NCI-H146 treated with DMSO at 0.1 percent for 48 hours (cell line): ENCODE measurements around the gene MICALL1.

Source experiments
- DNase-seq: peaks from one replicate; lab custom pipeline; 2025; ENCODE audit not compliant: unreplicated experiment; lab: John Stamatoyannopoulos, UW

The MICALL1 gene, protein sequence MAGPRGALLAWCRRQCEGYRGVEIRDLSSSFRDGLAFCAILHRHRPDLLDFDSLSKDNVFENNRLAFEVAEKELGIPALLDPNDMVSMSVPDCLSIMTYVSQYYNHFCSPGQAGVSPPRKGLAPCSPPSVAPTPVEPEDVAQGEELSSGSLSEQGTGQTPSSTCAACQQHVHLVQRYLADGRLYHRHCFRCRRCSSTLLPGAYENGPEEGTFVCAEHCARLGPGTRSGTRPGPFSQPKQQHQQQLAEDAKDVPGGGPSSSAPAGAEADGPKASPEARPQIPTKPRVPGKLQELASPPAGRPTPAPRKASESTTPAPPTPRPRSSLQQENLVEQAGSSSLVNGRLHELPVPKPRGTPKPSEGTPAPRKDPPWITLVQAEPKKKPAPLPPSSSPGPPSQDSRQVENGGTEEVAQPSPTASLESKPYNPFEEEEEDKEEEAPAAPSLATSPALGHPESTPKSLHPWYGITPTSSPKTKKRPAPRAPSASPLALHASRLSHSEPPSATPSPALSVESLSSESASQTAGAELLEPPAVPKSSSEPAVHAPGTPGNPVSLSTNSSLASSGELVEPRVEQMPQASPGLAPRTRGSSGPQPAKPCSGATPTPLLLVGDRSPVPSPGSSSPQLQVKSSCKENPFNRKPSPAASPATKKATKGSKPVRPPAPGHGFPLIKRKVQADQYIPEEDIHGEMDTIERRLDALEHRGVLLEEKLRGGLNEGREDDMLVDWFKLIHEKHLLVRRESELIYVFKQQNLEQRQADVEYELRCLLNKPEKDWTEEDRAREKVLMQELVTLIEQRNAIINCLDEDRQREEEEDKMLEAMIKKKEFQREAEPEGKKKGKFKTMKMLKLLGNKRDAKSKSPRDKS

DNA sequence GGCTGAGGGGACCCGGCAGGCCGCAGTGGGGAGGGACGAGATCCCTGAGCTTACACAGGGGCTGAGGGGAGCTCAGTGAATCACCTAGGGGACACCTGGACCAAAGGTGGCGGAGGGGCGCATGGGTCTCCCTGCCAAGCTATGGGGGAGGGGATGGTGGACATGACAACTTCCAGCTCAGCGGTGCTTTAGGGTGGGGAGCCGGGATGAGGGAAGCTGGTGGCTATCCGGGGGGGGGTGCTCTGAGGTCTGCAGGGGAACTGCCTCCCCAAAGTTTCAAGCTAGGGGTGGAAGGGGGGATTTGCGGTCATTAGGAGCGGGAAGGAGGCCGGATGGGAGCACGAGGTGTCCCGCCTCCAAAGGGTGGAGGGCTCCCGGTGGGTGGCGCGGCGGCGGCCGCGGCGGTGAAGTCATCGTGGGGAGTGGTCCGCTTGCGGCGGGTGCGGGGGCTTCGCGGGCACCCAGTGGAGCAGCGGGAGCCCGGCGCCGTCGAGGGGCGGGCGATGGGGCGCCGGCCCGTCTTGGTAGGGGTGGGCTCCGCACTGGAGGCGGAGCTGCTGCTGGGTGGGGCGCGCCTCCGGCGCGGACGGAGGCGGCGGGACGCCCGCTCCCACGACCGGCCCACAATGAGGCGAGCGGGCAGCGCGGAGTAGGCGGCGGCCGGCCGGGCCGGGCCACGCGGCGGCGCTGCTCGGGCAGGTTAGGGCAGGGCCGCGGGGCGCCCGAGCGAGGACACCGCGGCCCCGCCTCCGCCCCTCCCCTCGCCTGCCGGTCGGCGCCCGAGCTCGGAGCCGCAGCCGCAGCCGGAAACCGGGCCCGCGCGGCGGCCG is at the start of gene MICALL1:
TSS of gene MICALL1 (plus strand) at position 764 of the 830 bp plus-strand sequence. CDS start 126 bp downstream, outside the sequence.
- DNase-seq, result peak; percentile 1

DNA sequence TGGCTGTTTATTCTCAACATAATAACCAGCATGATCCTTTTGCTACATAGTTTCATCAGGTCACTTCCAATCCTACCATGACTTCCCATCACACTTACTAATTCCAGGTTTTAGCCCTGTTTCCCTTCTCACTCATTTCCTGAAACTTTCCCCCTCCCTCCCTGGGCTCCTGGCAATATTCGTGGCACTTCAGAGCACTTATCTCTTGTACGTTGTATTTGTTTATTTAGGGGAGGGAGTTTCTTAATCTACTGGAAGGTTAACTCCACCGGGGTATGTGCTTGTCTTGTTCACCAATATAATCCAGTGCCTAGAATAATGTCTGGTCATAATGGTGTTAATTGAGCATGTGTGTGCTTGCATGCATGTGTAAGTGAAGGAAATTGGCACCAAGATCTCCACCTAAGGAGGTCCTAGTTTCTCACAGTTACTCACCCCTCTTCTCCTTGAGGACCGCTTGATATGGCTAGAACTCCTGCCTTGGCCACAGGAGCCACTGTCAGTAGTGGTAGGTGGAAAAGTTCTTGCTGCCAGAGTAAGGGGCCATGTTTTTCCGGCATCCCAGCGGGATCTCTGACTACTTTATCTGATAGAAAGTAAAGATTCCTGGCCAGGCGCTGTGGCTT is 45.2 kb upstream of the MICALL1 start:
- no peak for DNase-seq

DNA sequence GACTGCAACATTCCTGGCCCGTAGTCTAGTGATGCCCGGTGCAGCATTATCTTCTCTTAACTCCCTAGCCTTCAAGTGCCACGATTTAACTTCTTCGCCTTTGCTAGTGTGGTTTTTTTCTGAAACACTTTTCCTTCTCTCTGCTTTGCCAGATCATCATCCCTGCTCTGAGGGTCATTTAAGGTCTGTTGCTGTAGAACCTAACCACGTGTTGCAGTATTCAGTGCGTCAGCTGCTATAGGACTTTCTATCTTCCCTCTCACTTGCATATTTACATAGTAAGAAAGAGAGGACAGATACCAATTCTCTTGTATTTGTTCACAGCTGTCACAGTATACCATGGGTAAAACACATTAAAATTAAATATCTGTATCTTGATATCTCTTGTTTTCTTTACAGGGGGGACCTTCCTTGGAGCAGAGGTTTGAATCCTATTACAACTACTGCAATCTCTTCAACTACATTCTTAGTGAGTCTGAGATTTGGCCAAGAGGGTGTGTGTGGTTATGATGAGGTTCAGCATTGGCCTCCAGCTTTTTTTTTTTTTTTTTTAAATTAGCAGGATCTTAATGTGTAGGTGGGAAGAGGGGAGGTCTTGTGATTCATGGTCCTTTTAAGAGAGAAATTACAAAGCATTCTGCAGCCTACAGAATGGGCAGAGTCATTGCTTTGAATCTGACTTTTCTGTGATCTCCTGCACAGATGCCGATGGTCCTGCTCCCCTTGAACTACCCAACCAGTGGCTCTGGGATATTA is 43.3 kb upstream of the MICALL1 start:
- DNase-seq, result no peak

DNA sequence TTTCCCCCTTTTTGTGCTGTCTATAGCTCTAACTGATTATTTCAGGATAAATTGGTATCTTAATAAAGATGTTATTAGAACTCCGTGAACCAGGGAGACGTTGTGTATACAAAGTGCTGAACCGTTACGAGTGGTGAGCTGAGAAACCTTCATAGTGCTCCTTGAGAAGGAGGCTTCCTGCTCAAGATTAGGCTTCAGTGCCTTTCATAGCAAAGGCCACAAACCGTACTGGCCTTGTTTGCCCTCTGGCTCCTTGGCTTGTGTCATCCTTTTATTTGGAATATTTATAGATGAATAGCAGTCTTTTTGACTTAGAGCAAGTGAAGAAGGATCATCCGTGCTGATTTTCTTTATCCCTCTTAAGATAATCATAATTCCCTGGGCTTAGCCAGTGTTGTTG is 40.6 kb upstream of the MICALL1 start:
- DNase-seq, result no peak

DNA sequence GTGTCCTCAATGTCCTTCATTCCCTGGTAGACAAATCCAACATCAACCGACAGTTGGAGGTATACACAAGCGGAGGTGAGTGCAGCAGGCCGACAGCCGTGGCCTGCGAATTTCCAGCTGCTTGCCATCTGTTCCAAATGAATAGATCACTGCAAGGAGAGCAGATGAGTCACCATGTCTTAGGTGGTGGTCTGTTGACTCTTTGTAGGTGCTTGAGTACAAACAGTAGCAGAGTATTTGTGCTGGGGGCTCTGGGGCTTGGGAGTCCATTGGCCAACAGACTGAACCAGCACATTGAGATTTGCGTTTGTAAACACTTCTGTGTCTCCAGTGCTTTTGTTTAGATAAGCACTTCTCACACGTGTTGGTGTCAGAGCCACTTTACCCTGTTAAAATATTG is 35.8 kb upstream of the MICALL1 start:
- DNase-seq, result no peak

DNA sequence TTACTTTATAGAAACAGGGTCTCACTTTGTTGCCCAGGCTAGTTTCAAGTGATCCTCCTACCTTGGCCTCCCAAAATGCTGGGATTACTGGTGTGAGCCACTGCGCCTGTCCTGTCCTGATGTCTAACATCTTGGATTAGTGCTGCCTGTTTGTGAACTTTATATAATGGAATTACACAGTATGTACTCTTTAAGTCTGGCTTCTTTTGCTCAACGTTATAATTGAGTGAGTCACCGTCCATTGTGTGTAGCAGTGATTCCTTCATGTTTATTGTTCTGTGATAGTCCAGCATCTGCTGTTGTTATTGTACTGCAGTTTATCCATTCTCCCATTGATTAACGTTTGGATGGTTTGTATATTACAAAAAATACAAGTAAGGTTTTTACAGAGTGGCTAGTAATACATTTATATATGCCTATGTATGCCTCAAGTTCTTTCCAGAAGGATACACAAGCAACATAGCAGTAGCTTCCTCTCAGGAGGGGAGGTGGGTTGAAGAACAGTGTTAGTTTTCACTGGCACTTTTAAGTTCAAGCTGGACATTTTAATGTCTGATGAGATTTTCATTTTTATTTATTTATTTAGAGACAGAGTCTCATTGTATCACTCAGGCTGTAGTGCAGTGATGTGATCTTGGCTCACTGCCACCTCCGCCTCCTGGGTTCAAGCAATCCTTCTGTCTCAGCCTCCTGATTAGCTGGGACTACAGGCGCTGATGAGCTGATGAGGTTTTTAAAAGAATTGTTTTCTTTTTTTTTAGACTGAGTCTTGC is 25.2 kb upstream of the MICALL1 start:
- DNase-seq, result no peak

DNA sequence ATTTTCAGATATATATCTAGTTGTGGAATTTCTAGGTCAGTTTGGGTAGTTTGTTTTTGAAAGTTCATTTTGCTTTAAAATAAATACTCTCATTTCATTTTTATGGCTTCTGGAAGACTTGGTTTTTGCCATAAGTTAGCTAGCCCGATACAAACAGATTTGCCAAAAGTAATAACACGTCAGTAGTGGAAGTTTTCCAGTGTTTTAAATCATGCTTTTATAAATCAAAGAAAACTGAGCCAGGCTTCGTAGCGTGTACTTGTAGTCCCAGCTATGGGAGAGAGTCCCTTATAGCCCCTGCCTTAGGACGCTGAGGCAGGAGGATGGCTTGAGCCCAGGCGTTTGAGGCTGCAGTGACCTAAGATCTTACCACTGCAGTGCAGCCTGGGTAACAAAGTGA is 21.7 kb upstream of the MICALL1 start:
- DNase-seq, result no peak

DNA sequence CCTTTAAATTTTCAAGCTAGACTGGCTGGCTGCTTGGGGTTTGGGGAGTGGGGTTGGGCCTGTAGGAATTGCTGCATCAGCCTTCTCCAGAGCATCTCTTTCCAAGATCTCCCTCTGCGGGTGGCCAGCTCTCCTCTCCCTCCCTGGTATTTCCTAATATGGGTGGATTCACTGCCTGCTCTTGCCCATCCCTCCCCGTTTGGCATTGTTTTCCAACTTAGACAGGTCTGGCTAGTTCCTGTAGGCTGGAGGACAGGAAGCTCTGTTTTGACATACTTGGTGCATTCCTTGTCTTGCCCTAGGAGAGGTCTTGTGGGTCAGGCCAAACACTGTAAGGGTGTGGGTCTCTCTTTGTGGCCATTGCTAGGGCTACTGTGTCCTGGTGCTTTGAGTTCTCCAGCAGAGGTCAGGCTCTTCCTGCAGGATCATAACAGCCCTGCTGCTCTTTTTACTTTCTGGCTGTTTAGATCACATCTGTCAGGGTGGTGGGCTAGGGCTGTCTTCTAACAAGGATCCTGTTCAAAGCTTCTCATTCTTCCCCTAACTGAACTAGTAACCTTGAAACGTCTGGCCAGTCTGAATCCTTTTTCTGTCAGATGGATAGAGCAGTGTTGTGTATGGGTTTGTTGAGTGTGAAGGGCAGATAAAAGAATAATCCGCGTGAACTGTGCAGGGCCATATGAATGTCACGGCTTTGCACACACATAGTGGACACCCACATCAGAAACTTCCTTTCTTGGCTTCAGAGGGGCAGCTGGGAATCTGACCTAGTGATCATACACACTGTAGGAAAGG is 18.3 kb upstream of the MICALL1 start:
- no peak for DNase-seq

DNA sequence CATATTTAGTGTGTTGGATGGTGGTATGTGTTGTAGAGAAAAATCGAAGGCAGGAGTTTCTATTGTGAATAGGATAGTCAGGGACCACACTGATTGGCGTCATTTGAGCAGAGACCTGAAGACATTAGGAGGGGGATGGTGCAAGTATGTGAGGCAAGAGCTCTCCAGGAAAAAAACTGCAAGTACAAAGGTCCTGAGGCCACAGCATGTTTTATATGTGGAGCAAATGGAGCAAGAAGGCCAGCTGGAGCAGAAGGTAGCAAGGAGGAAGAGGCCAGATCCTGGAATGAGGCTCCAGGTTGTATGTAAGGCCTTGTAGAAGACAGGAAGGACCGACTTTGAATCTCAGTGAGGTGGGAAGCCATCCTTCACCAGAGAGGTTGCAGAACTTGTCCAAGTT is 14.2 kb upstream of the MICALL1 start:
- no peak for DNase-seq

DNA sequence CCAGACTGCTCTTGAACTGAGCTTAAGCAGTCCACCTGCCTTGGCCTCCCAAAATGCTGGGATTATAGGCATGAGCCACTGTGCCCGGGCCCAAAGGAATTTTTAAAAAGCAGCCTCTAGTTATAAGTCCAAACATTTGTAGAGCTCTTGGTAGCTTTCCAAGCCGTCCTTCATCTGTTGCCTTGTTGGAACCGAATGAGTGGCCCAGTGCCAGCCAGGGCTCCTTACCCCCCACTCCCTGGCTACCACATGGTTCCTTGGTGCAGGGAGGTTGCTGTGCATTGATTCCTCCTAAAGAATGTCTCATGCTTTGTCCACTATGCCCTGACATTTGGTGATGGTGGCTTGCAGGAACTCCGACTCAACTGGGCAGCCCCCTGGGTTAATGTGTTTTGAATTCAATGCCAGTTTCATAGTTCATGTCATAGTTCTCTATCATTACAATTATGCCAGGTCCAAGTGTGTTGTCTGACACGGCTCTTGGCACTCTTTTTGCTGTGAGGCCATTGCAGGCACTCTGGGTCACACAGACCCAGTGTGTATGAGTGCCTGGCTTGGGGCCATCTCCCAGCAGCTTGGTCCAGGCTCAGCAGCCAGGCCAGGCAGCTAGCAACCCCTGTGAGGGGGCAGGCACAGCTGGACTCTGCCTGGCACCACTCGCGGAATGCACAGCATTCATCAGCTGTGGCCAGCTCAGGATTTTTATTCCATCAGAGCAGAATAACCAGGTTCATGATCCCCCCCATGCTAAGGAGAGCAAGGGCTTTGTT is 13.3 kb upstream of the MICALL1 start:
- no peak for DNase-seq

DNA sequence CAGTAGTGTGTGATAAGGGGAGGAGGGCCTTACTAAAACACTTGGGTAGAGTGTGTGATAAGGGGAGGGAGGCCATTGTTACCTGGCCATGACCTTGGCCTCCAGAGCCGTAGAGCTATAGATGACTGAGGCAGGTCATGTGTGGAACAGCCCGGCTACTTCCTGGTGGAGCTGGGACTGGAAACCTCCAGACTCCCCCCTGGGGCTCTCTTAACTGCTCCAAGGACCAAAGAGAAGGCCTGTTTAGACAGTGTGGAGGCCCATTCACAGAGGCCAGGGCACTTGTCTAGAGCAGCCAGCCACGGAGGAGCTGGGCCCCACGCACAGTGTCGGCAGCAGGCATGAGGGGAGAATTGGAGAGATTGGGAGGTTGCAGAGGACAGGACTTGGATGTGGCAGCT is 12.5 kb upstream of the MICALL1 start:
- no peak for DNase-seq

DNA sequence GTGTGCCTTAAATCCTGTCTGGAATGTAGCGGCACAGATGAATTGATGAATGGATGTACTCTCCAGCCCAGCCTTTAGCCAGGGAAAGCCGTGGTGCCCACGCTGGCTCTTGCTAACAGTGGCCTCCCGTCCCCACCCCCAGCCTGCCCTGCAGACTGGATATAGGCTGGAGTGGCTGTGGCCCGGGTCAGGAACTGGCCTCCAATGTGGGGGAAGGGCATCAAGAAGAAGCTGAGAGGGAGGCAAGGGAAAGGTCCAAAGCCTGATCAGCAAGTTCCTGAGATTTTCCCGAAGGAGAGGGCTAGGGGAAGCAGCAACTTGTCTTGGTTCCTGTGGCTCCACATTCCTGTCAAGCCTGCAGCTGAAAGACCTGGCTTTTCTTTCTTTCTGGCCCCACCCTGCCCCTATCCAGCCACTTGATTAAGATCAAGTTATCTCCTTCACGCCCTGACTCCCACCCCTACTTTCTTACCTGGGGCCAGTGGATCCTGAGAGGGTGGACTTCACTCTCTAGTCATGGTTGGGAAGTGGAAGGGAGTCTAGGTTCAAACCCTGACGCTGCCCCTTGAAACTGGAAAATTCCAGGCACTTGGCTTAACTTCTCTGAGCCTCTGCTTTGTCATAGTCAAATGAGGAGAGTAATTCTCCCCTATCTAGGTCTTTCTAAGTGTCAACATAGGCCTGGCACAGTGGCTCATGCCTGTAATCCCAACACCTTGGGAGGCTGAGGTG is 11.0 kb upstream of the MICALL1 start:
- no peak for DNase-seq

DNA sequence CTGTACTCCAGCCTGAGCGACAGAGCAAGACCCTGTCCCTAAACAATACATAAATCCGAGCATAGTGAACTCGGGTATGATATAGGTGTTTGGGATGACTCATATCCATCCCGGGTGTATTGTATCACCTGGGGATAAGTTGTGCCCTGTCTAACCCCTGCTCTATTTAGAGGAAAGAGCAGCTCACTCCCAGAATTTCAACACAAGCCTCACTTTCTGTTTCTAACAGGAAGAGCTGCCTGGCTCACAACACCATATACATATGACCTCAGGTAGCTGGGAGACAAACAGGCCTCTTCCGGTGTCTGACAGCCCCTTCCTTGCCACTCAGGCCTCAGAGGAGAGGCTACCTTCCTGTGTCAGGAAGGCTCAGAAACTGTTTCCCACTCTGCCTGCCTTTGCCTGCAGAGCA is 9.9 kb upstream of the MICALL1 start:
- no peak for DNase-seq

DNA sequence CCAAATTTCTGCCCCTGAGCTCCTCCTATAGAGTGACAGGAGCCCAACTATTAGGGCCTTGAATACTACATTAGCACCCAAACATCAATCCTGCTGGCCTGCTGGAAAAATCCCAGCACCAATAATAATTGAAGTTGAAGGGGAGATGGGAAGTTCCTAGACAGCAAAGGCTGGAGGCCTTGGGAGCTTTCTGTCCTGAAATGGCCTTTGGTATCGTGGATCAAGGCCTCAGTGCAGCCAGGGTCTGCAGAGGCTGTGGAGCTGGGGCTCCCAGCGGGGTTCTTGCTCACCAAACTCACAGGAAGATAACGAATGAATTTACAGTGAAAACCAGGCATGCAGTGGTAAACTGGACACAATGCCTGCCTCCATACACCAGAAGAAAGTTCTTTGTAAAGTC is 9.2 kb upstream of the MICALL1 start:
- DNase-seq, result no peak

DNA sequence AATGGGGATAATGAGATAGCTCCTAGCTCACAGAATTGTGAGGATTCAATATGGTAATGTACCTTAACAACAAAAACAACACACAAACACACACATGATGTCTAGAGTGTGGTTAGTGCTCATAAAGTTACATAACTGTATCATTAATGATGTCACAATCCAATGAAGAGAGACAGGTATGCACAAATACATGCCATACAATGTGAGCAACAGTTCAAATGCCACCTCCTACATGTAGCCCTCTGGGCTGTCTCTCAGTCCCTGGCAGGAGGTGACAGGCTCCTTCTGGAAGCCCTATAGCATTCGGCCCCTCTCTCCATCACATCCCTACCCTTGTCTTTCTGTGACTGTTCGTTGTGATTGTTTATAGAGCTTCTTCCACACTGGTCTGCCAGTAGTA is 8.3 kb upstream of the MICALL1 start:
- no peak for DNase-seq

DNA sequence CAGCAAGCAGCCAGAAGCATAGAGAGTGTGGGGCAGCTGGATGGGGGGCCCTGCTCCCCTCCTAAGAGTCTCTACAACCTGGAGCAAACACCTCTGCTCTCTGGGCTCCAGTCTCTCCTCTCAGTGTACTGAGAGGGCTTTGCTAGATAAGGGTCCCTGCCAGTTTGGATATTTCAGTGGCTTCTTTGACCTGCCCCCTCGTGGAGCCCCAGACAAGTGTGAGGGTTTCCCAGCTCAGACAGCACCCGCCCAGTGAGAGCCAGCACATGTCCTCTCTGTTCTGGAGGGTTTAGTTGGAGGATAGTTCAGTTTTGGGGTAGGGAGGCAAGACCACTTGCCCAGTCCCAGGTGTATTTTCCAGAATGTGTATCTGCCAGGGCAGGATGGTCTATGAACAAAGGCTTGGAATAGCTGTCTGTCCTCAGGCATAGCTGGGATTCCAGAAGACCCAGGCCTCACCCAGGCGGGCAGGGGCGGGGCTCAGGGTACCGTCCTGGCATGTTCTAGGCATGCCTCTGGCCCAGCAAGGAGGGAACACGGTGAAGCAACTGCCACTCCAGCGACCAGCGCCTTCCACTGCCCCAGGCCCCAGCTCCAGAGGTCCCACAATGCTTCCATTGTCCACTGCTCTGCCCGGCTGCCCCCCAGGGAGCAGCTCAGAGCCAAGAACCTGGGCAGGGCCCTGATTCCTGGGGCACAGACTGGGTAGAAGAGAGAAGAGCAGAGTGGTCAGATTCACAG is 7.5 kb upstream of the MICALL1 start:
- no peak for DNase-seq
